Mucosa of descending colon (tissue), 3 donors: ENCODE measurements around the gene DNTT. TPM values are rescaled to one million over a fixed set of nuclear protein-coding genes. Genes with fewer than 3 reads are reported as not detected.
A peak's percentile ranks its signal among the peaks of the same experiment; 100 is the strongest.

Source experiments
- ATAC-seq: fragments of 200-7000 bp; cut with Tn5 transposase; one replicate; pipeline ENCODE4 v1.9.1; 2020; ENCODE audit warnings: mild to moderate bottlenecking, moderate library complexity
- DNase-seq, 3 donors: peaks; one replicate each; pipeline ENCODE4 v3.0.0-alpha.2; 2020
- H3K36me3 ChIP-seq: fragments of 200-600 bp; one replicate; pipeline ENCODE4 v1.8.0; 2021; ENCODE audit warnings: low read depth, mild to moderate bottlenecking
- H3K4me1 ChIP-seq: fragments of 200-600 bp; one replicate; pipeline ENCODE4 v1.8.0; 2021; ENCODE audit warnings: low read depth, mild to moderate bottlenecking
- H3K4me3 ChIP-seq: fragments of 200-600 bp; one replicate; pipeline ENCODE4 v1.8.0; 2021; ENCODE audit warnings: mild to moderate bottlenecking
- H3K9me3 ChIP-seq: fragments of 200-600 bp; one replicate; pipeline ENCODE4 v1.8.0; 2021; ENCODE audit warnings: mild to moderate bottlenecking
- intact Hi-C, 2 donors: fragments of 100-400 bp; cut with DNase I in 1 of 2; cut with micrococcal nuclease in 1 of 2; formaldehyde crosslinking; loops; one replicate each; pipeline versions ENCODE4 v1.11.0 to v1.11.1; 2022; cut with DNase I, micrococcal nuclease
- total RNA-seq, 3 donors: library from RNA; stranded (reverse); fragmentation: NEBNext Ultra II Directional in 2 of 3; extraction: Animal tissue kit (Norgen Biotek cat#: 25700) in 2 of 3; gene quantifications; one replicate each; pipeline versions ENCODE4 v1.2.1 to v1.2.4, GENCODE V29; 2021 to 2023
- TF ChIP-seq, protein P1 (sequence below): fragments of 200-600 bp; IDR thresholded peaks from one replicate; pipeline ENCODE4 v1.8.0; 2022; ENCODE audit warnings: antibody characterized with exemption, mild to moderate bottlenecking
- donor health status: DM: no; HTN: no; CAD: no; lungs with moderate emphysema.
- donor health status: DM: no; HTN: no; CAD: no.
- donor health status: DM: no; HTN: yes; CAD: no.

DNTT gene
- total RNA-seq, 3 donors from 2014 or later = not detected

DNA sequence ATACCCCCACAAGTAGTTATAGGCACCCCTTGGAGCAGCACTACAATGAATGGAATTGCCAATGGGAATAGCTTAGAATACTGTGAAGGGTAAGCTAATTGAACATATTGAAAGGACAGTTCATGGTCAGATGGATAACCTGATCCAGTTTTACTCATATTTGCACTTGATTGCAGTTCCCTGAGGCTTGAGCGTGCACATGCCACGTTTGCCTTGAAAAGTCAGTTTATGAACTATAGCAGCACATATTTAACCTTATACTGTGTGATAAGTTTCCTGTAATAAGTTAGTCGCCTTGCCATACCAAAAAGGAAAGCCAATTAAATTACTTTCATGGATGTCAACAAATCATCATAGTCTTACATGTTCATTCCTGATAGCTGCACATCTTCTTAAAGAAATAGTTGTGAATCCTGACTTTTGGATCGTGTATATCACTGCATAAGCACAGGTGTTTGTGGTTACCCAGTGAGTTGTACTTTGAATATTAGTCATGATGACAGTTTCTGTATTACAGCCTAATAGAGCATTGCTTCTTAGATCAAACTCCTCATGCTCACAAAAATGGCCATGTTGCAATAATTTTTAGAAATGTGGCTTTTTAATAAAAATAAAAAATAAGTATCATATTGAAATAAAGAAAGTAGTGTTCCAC lies 21.6 kb downstream of the DNTT start:
- Histone ChIP-seq H3K4me3 (no peak overlapping the region), H3K4me1 (no peaks in the 10 kb centered on the region), H3K9me3 (no peaks in the 10 kb centered on the region), H3K36me3 (no peaks in the 10 kb centered on the region)
- DNase-seq (no peak), ATAC-seq (no peak)
- intact Hi-C loops = no loop called here
- TF ChIP-seq, protein P1, sequence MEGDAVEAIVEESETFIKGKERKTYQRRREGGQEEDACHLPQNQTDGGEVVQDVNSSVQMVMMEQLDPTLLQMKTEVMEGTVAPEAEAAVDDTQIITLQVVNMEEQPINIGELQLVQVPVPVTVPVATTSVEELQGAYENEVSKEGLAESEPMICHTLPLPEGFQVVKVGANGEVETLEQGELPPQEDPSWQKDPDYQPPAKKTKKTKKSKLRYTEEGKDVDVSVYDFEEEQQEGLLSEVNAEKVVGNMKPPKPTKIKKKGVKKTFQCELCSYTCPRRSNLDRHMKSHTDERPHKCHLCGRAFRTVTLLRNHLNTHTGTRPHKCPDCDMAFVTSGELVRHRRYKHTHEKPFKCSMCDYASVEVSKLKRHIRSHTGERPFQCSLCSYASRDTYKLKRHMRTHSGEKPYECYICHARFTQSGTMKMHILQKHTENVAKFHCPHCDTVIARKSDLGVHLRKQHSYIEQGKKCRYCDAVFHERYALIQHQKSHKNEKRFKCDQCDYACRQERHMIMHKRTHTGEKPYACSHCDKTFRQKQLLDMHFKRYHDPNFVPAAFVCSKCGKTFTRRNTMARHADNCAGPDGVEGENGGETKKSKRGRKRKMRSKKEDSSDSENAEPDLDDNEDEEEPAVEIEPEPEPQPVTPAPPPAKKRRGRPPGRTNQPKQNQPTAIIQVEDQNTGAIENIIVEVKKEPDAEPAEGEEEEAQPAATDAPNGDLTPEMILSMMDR = no peak

DNA sequence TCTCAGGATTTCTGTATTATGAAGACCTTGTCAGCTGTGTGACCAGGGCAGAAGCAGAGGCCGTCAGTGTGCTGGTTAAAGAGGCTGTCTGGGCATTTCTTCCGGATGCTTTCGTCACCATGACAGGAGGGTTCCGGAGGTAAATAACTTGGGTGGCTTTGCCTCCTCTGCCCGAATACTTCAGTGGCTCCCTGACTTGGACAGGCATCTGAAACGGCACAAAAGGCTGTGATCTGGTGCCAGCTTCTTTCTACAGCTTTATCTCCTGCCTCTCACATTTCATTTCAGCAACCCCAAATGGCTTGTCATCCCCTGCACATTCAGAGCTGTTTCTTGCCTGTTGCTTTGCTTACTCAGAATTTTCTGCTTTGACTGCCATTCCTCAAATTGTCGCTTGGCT lies 23.2 kb downstream of the DNTT start:
- intact Hi-C loops = no loop called here
- DNase-seq (no peak), ATAC-seq (no peak)
- no peak overlapping the region for H3K4me3 ChIP-seq
- no peaks in the 10 kb centered on the region for H3K36me3 ChIP-seq
- TF ChIP-seq, protein P1 = no peak
- no peaks in the 10 kb centered on the region for H3K4me1 ChIP-seq
- H3K9me3 ChIP-seq = no peaks in the 10 kb centered on the region

DNA sequence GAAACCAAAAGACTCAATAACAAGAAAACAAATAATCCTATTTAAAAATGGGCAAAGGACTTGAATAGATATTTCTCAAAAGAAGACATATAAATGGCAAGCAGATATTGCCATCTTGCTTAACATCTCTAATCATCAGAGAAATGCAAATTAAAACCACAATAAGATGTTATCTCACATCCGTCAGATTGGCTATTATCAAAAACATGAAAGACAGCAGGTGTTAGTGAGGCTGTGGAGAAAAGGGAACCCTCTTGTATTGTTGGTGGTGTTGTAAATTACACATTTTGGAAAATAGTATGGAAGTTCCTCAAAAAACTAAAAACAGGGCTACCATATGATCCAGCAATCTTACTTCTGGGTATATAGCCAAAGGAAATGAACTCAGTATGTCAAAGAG lies 28.9 kb downstream of the DNTT start:
- intact Hi-C loops = no loop called here
- H3K4me3 ChIP-seq = no peak overlapping the region
- H3K36me3 ChIP-seq = no peaks in the 10 kb centered on the region
- no peak for ATAC-seq
- H3K4me1 ChIP-seq = no peaks in the 10 kb centered on the region
- no peak for DNase-seq
- TF ChIP-seq, protein P1 = no peak
- no peaks in the 10 kb centered on the region for H3K9me3 ChIP-seq

DNA sequence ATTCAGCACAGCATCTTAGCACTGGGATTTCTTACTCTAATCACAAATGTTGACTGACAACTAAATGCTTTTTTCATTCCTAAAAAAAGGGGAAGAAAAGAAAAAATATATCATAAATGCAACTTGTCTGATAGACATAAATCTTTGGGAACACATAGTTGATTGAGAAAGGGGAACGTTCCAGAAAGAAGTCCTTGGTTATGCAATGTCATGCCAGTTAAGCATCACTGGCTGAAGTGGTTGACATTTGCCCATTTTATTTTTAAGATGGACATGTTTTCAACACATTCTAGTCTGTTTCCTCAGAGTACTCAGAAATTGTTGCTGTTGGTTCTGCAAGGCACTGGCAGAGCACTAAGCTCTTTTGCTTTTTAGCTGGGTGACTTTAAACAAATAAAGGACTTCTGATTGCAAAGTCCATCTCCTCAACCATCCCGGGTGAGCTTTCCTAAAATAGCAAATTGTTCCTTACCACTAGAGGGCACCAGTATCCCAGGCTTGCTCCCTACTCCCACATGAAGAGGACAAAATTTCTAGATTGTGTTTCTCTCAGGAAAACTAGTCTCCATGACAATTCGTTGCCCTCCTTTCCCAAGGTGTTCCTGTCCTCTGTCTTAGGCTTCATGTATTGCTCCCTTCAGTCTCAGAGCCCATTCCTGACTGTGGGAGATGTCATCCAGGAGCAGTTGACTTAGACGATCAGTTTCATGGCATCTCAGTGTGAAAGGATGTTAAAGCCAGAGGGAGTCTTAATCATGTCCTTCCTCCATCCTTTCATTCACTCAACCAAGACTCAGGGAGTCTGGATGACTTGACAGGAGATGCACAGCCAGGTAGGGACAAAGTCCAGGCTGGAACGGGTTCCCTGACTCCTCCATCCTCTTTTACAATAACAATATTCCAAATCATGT lies 30.6 kb downstream of the DNTT start:
- DNase-seq (peak in 1 of 3 donors; percentile 47), ATAC-seq (peak; percentile 70)
- Histone ChIP-seq H3K9me3 (no peaks in the 10 kb centered on the region), H3K36me3 (no peaks in the 10 kb centered on the region), H3K4me1 (no peaks in the 10 kb centered on the region), H3K4me3 (no peak overlapping the region)
- intact Hi-C loops = no loop called here
- TF ChIP-seq, protein P1 = peak; percentile 71

DNA sequence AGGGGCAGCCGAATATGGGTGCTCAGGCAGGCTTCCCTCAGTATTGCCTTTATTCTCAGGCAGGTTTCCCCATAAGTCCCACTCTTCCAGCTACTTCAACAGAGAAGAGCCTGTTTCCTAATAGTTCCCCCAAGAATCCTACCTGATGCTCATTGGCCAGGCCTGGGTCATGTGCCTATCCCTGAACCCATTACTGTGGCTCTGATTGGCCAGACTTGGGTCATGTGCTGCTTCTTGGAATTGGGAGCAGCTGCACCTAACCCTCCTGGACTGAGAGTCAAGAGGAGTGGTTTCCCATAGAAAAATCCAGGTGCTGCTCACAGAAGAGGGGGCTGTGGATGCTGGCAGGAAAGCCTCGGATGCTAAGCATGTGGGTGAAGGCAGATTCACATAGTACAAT lies 32.9 kb downstream of the DNTT start:
- intact Hi-C loops = no loop called here
- H3K4me1 ChIP-seq = no peaks in the 10 kb centered on the region
- H3K36me3 ChIP-seq = no peaks in the 10 kb centered on the region
- no peak overlapping the region for H3K4me3 ChIP-seq
- no peaks in the 10 kb centered on the region for H3K9me3 ChIP-seq
- DNase-seq = no peak
- TF ChIP-seq, protein P1 = no peak
- no peak for ATAC-seq
